Heart left ventricle (tissue), 16 donors: Measurements from ENCODE around the gene SYCN. TPM values are rescaled to one million over a fixed set of nuclear protein-coding genes. Genes with fewer than 3 reads are reported as not detected.

Experiments used
- ATAC-seq, 4 donors: fragments of 200-7000 bp; cut with Tn5 transposase; one replicate each; pipeline ENCODE4 v1.9.1; 2020 to 2022; ENCODE audit warnings: moderate library complexity in 4 of 4, mild to moderate bottlenecking in 3 of 4, moderate number of reproducible peaks in 1 of 4
- DNase-seq, 5 donors: peaks; one replicate each; pipeline ENCODE4 v3.0.0-alpha.2; 2020
- H3K27ac ChIP-seq, 12 donors: fragments of 200-600 bp; sonication (generic) in 4 of 12; one replicate each; pipeline versions ENCODE4 v1.5.0 to v1.8.0; 2016 to 2022; ENCODE audit warnings: mild to moderate bottlenecking in 2 of 12
- H3K27me3 ChIP-seq, 9 donors: fragments of 200-600 bp; sonication (generic) in 2 of 9; one replicate each; pipeline versions ENCODE4 v1.5.1 to v1.8.0; 2016 to 2022; ENCODE audit warnings: mild to moderate bottlenecking in 3 of 9
- H3K36me3 ChIP-seq, 9 donors: fragments of 200-600 bp; sonication (generic) in 2 of 9; one replicate each; pipeline versions ENCODE4 v1.5.0 to v1.8.0; 2018 to 2022; ENCODE audit warnings: mild to moderate bottlenecking in 2 of 9
- H3K4me1 ChIP-seq, 12 donors: fragments of 200-600 bp; sonication (generic) in 4 of 12; one replicate each; pipeline versions ENCODE4 v1.5.0 to v1.8.0; 2016 to 2022; ENCODE audit warnings: mild to moderate bottlenecking in 3 of 12
- H3K4me3 ChIP-seq, 12 donors: fragments of 200-600 bp; sonication (generic) in 4 of 12; one replicate each; pipeline versions ENCODE4 v1.5.0 to v1.8.0; 2017 to 2022; ENCODE audit warnings: mild to moderate bottlenecking in 9 of 12, moderate library complexity in 4 of 12
- H3K9me3 ChIP-seq, 12 donors: fragments of 200-600 bp; sonication (generic) in 4 of 12; one replicate each; pipeline versions ENCODE4 v1.5.0 to v1.8.0; 2016 to 2022; ENCODE audit warnings: mild to moderate bottlenecking in 1 of 12
- POLR2A ChIP-seq, 2 donors: fragments of 450-650 bp; IDR thresholded peaks; one replicate each; pipeline ENCODE4 v1.6.1; 2017; ENCODE audit warnings: antibody characterized with exemption in 2 of 2, mild to moderate bottlenecking in 2 of 2, moderate library complexity in 2 of 2
- WGBS, 4 donors: extraction: QIAGEN DNeasy Blood & Tissue Kit in 2 of 4; methylation state at CpG; one replicate each; pipeline versions ENCODE4 v1.1.5 to v1.1.7; 2013 to 2018; 5-methylcytosine and 5-hydroxymethylcytosine counted together
- intact Hi-C, 10 donors: fragments of 100-400 bp; cut with DNase I; formaldehyde crosslinking; loops; one replicate each; pipeline versions ENCODE4 v1.11.1 to v1.14.2; 2022
- polyA plus RNA-seq, 2 donors: library from polyadenylated mRNA; stranded (reverse); fragments of 200-250 nt; gene quantifications; one replicate each; pipeline ENCODE4 v1.2.3, GENCODE V29; 2013
- total RNA-seq, 9 donors: library from RNA; depleted of rRNA in 2 of 9; stranded (reverse); fragments of >200 nt in 2 of 9; fragmentation: NEBNext Ultra II Directional in 3 of 9; extraction: Animal tissue kit (Norgen Biotek cat#: 25700) in 3 of 9; gene quantifications; one replicate each; pipeline versions ENCODE4 v1.1.0 to v1.2.4, GENCODE V29; 2016 to 2023
- TF ChIP-seq, protein P1 (sequence below), 12 donors: fragments of 200-600 bp; sonication (generic) in 4 of 12; IDR thresholded peaks; one replicate each; pipeline versions ENCODE4 v1.5.0 to v1.8.0; 2018 to 2022; ENCODE audit warnings: antibody characterized with exemption in 12 of 12, mild to moderate bottlenecking in 5 of 12
- donor health status: ischemic (EF 13 %, LVEDD 7.1; RV severe dilation, severe dysfunction).
- donor health status: healthy with polysubstance abuse.
- donor health status: DM: no; HTN: yes; CAD: no.
- donor health status: DM: no; HTN: no; CAD: no.
- donor health status: ischemic (EF 25% LVEDD 6.9; RV normal size, moderate dysfunction).
- donor health status: ischemic (EF 25% LVEDD 5.7; RV mildly dilated, moderate dysfunction).
- donor health status: healthy.
- donor health status: DM: yes; HTN: yes; CAD: no.
- donor health status: ischemic (EF 35%, LVEDD 5.7; RV mildly dilated, moderate dysfunction).
- donor health status: nonischemic (EF 11% LVEDD 7.7; RV severe dilation, severe dysfunction).
- donor health status: DM: yes; HTN: yes; CAD: no.
- donor health status: PGD.
- donor health status: ischemic (EF 29% LVEDD 5.4; RV normal size, mild dysfunction).
- donor health status: nonischemic (EF 23%, LVEDD 6.1; RV moderate dilation, normal function).

Gene SYCN
- total and polyA plus RNA-seq, 11 donors: 0.77 TPM; not detected in 10

DNA sequence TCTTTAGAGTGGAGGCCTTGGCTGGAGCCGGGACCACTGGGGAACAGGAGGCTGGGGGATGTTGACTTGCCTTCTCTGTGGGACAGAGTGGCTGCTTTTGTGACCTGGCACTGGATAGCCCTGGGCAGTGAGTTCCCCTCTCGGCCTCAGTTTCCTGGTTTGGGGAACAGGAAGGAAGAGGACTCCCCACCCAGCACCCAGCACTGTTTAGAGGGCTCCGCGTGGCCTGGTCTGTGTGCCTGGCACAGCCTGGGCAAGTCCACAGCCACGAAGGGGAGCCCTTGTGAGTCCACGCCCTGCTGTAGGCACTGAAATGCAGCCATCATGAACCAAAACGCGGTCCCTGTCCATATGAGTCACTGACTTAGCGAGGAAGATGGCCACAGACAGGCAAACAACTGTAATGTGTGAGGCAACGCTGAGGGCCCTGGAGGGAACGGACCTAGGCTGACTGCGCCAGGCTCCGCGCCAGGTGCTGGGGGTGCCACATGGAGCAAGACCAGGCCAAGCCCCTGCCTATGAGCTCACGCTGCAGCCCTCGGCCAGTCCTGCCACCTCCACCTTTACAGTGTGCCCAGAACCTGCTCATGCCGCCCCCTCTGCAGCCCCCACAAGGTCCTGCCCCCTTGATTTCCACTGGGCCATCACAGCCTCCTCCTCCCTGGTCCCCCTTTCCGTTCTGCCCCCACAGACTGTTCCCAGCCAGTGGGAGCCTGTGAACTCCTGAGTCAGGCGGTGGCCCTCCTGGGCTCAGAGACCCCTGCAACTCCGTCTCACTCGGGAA lies 43.0 kb downstream of the SYCN start:
- H3K9me3 ChIP-seq: no peaks in the 10 kb centered on the region
- peaks cover 0 to 36% (median 16%) of the 10 kb centered on the region in 12 donors for H3K4me1 ChIP-seq
- H3K27me3 ChIP-seq: no peaks in the 10 kb centered on the region
- TF ChIP-seq, protein P1, sequence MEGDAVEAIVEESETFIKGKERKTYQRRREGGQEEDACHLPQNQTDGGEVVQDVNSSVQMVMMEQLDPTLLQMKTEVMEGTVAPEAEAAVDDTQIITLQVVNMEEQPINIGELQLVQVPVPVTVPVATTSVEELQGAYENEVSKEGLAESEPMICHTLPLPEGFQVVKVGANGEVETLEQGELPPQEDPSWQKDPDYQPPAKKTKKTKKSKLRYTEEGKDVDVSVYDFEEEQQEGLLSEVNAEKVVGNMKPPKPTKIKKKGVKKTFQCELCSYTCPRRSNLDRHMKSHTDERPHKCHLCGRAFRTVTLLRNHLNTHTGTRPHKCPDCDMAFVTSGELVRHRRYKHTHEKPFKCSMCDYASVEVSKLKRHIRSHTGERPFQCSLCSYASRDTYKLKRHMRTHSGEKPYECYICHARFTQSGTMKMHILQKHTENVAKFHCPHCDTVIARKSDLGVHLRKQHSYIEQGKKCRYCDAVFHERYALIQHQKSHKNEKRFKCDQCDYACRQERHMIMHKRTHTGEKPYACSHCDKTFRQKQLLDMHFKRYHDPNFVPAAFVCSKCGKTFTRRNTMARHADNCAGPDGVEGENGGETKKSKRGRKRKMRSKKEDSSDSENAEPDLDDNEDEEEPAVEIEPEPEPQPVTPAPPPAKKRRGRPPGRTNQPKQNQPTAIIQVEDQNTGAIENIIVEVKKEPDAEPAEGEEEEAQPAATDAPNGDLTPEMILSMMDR (IDR thresholded peaks at IDR 0.05): no peak
- no peak for TF ChIP-seq POLR2A (IDR thresholded peaks at IDR 0.05)
- no peaks in the 10 kb centered on the region for H3K36me3 ChIP-seq
- no peak overlapping the region for H3K4me3 ChIP-seq
- DNase-seq (no peak), ATAC-seq (no peak)
- WGBS, 4 donors: 89 to 94% (median 90%) methylated on average over 15 to 21 of the region's 21 CpGs
- intact Hi-C loops: no loop called here
- peak overlapping the region in 1 of 12 donors; percentile 61 for H3K27ac ChIP-seq

DNA sequence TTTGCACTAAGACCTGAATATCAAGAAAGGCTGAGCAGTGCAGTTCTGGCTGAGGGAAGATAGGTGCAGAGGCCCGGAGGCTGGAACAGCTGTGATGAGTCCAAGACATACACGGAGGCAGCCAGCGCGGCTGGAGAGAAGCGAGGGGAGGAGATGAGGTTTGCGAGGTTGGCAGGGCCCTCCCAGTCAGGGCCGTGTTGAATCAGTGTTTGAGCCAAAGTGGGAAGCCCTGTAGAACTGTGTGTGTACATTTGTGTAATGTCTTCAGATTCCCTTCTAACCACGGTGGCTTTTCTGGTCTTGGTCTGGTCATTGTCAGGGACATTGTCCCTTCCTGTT lies 43.6 kb downstream of the SYCN start:
- Histone ChIP-seq H3K27me3 (no peaks in the 10 kb centered on the region), H3K9me3 (no peaks in the 10 kb centered on the region), H3K27ac (peak overlapping the region in 1 of 12 donors; percentile 61), H3K4me1 (peaks cover 0 to 38% (median 15%) of the 10 kb centered on the region in 12 donors), H3K36me3 (no peaks in the 10 kb centered on the region), H3K4me3 (no peak overlapping the region)
- 48 to 66% (median 65%) methylated on average over 8 of the region's 8 CpGs for WGBS, 4 donors
- no peak for DNase-seq
- peak in 3 of 4 donors; percentile 37 to 63 (median 59) for ATAC-seq
- intact Hi-C loops: no loop called here
- TF ChIP-seq POLR2A (IDR thresholded peaks at IDR 0.05): no peak
- TF ChIP-seq, protein P1 (IDR thresholded peaks at IDR 0.05): no peak

DNA sequence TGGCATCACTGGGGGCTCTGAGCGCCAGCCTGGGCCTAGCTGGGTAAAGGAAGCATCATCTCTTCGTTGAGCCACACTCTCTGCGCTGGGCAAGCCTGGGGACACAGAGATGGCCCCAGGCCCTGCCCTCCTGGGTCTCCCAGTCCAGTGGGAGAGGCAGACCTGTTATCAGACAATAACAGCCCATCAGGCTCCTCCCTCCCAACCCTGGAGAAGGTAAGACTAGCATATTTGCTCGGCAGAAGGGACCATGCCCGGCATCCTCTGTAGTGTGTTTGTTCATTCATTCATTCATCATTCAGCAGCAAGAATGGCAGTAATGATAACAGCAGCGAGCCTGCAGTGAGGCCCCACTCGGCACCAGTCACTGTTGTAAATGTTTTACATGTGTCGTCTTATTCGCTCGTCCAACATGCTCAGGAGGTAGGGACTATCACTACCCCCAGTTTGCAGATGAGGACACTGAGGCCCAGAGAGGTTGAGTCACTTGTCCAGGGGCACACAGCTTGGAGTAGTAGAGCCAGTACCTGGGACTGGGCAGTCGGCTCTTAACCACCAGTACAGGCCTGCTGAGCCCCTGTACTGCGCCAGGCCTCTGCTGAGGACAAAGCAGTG lies 45.3 kb downstream of the SYCN start:
- ATAC-seq (no peak), DNase-seq (no peak)
- Histone ChIP-seq H3K4me1 (peaks cover 0 to 38% (median 15%) of the 10 kb centered on the region in 12 donors), H3K27ac (no peak overlapping the region), H3K36me3 (no peaks in the 10 kb centered on the region), H3K9me3 (no peaks in the 10 kb centered on the region), H3K27me3 (no peaks in the 10 kb centered on the region), H3K4me3 (no peak overlapping the region)
- intact Hi-C loops: no loop called here
- TF ChIP-seq, protein P1 (IDR thresholded peaks at IDR 0.05): no peak
- TF ChIP-seq POLR2A (IDR thresholded peaks at IDR 0.05): no peak
- 86 to 88% (median 87%) methylated on average over 12 of the region's 12 CpGs for WGBS, 4 donors

DNA sequence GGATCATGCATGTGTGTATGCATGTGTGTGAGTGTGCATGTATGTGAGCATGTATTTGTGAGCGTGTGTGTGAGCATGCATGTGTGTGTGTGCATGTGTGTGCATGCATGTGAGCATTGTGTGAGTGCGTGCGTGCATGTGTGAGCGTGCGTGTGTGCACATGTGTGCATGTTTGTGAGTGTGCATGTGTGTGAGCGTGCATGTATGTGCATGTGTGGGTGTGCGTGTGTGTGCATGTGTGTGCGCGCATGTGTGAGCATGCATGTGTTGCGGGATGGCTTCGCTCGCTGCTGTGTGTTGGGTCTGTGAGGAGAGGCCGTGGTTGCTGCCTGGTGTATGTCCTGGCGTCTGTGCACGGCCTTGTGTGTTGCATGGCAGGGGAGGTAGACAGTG lies 46.1 kb downstream of the SYCN start:
- Histone ChIP-seq H3K36me3 (no peaks in the 10 kb centered on the region), H3K27ac (no peak overlapping the region), H3K4me1 (peaks cover 0 to 38% (median 15%) of the 10 kb centered on the region in 12 donors), H3K9me3 (no peaks in the 10 kb centered on the region), H3K4me3 (no peak overlapping the region), H3K27me3 (no peaks in the 10 kb centered on the region)
- no peak for TF ChIP-seq POLR2A (IDR thresholded peaks at IDR 0.05)
- TF ChIP-seq, protein P1 (IDR thresholded peaks at IDR 0.05): no peak
- no peak for ATAC-seq
- WGBS, 4 donors: 93 to 97% (median 93%) methylated on average over 15 of the region's 15 CpGs
- intact Hi-C loops: no loop called here
- no peak for DNase-seq
